BJ (cell line): ENCODE data around the gene DHRS7B. TPM values are rescaled to one million over a fixed set of nuclear protein-coding genes. Genes with fewer than 3 reads are reported as not detected.
"Not testable (repeated sequence)": the region's sequence is repeated elsewhere in the genome, so short reads cannot be mapped to it uniquely, and the experiment has no call there.

Experiments
- CTCF ChIA-PET: fragments of 350-600 bp; formaldehyde crosslinking; extraction: SDS; loops from one replicate; lab custom pipeline; 2021; ENCODE audit warnings: antibody characterized with exemption, inconsistent platforms; lab: Yijun Ruan, JAX
- POLR2A ChIA-PET: fragments of 300-600 bp; sonication (Branson Sonifier 250); formaldehyde crosslinking; extraction: SDS; loops from one replicate; lab custom pipeline; 2021; ENCODE audit warnings: antibody characterized with exemption; lab: Charles Lee
- DNase-seq: peaks from one replicate; pipeline ENCODE4 v3.0.0-alpha.2; 2011; ENCODE audit warnings: low read depth
- H3K27me3 ChIP-seq: 2 replicates; pipeline ENCODE4 v1.6.0; 2011; ENCODE audit warnings: low read length; ENCODE audit not compliant: control insufficient read depth, insufficient read depth
- H3K36me3 ChIP-seq: 2 replicates; pipeline ENCODE4 v1.5.1; 2011; ENCODE audit warnings: low read length; ENCODE audit not compliant: control insufficient read depth, insufficient read depth
- H3K4me3 ChIP-seq: 2 replicates; pipeline ENCODE4 v1.5.1; 2011; ENCODE audit warnings: low read depth, mild to moderate bottlenecking, control low read depth, low read length
- polyA plus RNA-seq: library from polyadenylated mRNA; depleted of rRNA; stranded (reverse); fragments of >200 nt; gene quantifications from 2 replicates; pipeline ENCODE4 v1.2.3, GENCODE V29; 2011
- TF ChIP-seq, protein P1 (sequence below): IDR thresholded peaks from 2 replicates; pipeline ENCODE4 v1.5.1; 2011; ENCODE audit warnings: low read depth, mild to moderate bottlenecking, control low read depth, inconsistent platforms, low read length, moderate library complexity; ENCODE audit not compliant: insufficient read depth

Gene DHRS7B
- polyA plus RNA-seq, 1 experiment = 47.0 TPM

GRCh38 chr17:21119919-21120249 lies 6.9 kb upstream of the DHRS7B start:
- POLR2A ChIA-PET = no interaction called here

GRCh38 chr17:21124086-21124485 lies 2.7 kb upstream of the DHRS7B start:
- POLR2A ChIA-PET = no interaction called here
- H3K4me3 ChIP-seq = no peak overlapping the region
- TF ChIP-seq, protein P1, sequence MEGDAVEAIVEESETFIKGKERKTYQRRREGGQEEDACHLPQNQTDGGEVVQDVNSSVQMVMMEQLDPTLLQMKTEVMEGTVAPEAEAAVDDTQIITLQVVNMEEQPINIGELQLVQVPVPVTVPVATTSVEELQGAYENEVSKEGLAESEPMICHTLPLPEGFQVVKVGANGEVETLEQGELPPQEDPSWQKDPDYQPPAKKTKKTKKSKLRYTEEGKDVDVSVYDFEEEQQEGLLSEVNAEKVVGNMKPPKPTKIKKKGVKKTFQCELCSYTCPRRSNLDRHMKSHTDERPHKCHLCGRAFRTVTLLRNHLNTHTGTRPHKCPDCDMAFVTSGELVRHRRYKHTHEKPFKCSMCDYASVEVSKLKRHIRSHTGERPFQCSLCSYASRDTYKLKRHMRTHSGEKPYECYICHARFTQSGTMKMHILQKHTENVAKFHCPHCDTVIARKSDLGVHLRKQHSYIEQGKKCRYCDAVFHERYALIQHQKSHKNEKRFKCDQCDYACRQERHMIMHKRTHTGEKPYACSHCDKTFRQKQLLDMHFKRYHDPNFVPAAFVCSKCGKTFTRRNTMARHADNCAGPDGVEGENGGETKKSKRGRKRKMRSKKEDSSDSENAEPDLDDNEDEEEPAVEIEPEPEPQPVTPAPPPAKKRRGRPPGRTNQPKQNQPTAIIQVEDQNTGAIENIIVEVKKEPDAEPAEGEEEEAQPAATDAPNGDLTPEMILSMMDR = no peak
- DNase-seq = no peak
- no peaks in the 10 kb centered on the region for H3K27me3 ChIP-seq
- H3K36me3 ChIP-seq = no peaks in the 10 kb centered on the region
- CTCF ChIA-PET = no interaction called here

More at GRCh38 chr17:21119919-21120249, 6.9 kb upstream of the DHRS7B start:
- CTCF ChIA-PET = interaction anchor here (0.7 to 3.9 kb wide), 28 partner anchors 9 to 395 kb away, joined by 3 to 32 read pairs (median 5); partner anchors contain the start of gene USP22
- no peak overlapping the region for H3K4me3 ChIP-seq
- H3K27me3 ChIP-seq = peaks cover 9% of the 10 kb centered on the region
- no peak for DNase-seq
- TF ChIP-seq, protein P1 = no peak
- H3K36me3 ChIP-seq = no peaks in the 10 kb centered on the region

DNA sequence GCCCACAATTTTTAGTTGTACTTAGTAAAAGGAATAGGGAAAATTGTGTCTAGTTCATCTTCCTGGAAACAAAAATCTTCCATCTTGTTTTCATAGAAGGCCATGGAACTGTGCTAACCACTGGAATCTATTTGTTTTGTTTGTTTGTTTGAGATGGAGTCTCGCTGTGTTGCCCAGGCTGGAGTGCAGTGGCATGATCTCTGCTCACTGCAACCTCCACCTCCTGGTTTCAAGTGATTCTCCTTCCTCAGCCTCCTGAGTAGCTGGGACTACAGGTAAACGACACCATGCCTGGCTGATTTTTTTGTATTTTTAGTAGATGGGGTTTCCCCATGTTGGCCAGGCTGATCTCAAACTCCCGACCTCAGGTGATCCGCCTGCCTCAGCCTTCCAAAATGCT lies 2.2 kb upstream of the DHRS7B start:
- CTCF ChIA-PET, H3K36me3 ChIP-seq, DNase-seq, H3K4me3 ChIP-seq, POLR2A ChIA-PET, H3K27me3 ChIP-seq: not testable (repeated sequence)

DNA sequence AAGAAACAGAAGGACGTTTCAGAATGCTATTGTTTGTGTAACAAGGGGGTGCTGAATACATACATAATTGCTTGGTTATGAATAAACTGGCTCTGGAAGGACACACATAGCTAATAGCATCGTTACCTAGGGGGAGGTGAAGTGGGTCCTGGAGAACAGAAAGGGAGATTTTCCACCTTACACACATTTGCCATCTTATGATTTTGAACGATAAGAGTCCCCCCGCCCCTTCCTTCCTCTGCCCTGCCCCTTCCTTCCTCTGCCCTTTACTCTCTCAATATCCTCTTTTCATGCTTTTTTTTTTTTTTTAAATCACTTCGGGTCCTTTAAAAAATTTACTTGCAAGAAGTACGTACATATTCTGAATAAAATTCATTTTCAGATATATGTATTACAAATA lies 902 bp upstream of the DHRS7B start:
- POLR2A ChIA-PET = no interaction called here
- DNase-seq = no peak
- H3K4me3 ChIP-seq = no peak overlapping the region
- TF ChIP-seq, protein P1 = no peak
- H3K27me3 ChIP-seq = no peaks in the 10 kb centered on the region
- no peaks in the 10 kb centered on the region for H3K36me3 ChIP-seq
- CTCF ChIA-PET = interaction anchor here (0.7 kb wide), 1 partner anchor 154 kb away, joined by 3 read pairs; no protein-coding TSS in a partner anchor

DNA sequence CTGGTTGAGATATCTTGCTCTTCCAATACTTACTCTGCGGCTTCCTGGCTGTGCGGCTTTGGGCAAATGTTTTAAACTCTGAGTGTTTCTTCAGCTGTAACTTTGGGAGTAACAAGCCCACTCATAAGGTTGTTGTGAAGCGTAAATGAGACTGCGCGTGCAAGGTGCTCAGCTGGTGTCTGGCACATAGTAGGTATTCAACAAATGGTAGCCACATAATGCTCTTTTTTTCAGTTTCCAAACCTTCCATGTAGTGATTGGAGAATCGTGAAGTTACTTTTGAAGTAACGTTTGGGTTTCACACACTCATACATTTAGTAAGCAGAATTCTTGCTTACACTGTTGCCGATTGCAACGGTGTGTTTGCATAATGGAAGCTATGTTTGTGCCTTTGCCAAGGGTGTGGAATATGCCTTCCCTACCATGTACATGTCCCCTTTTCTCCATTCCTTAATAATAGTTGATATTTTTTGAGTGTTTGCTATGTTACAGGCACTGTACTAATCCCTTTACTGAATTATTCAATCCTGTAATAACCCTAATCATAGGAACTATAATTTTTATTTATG lies 829 bp downstream of the DHRS7B start:
- TF ChIP-seq, protein P1 = no peak
- POLR2A ChIA-PET = no interaction called here
- peak overlapping the region; percentile 68 for H3K4me3 ChIP-seq
- H3K36me3 ChIP-seq = no peaks in the 10 kb centered on the region
- CTCF ChIA-PET = interaction anchor here (0.9 to 3.1 kb wide), 8 partner anchors 16 to 152 kb away, joined by 3 to 25 read pairs (median 6); no protein-coding TSS in a partner anchor
- DNase-seq = no peak
- H3K27me3 ChIP-seq = no peaks in the 10 kb centered on the region
